B cell (primary cell): ENCODE measurements around the gene GNB5.

Source experiments
- CTCF ChIP-seq: fragments of 200-600 bp; IDR thresholded peaks from one replicate; pipeline ENCODE4 v1.8.0; 2022; ENCODE audit warnings: antibody characterized with exemption, mild to moderate bottlenecking
- EZH2 ChIP-seq: IDR thresholded peaks from 2 replicates; pipeline ENCODE4 v1.6.1; 2012; ENCODE audit warnings: borderline replicate concordance, low read depth, mild to moderate bottlenecking, moderate library complexity, low read length; ENCODE audit not compliant: insufficient read depth, poor library complexity, severe bottlenecking

- TF ChIP-seq CTCF (no peak), EZH2 (no peak)
Measured at GRCh38 chr15:52095597-52096262, 95.5 kb downstream of the GNB5 start.
